Measurements from ENCODE around the gene ERAL1. TPM values are rescaled to one million over a fixed set of nuclear protein-coding genes. Genes with fewer than 3 reads are reported as not detected.
A peak's percentile ranks its signal among the peaks of the same experiment; 100 is the strongest.

The ERAL1 gene
- total RNA-seq, 2 experiments from 2014 or later = 30.8 to 58.0 TPM

DNA sequence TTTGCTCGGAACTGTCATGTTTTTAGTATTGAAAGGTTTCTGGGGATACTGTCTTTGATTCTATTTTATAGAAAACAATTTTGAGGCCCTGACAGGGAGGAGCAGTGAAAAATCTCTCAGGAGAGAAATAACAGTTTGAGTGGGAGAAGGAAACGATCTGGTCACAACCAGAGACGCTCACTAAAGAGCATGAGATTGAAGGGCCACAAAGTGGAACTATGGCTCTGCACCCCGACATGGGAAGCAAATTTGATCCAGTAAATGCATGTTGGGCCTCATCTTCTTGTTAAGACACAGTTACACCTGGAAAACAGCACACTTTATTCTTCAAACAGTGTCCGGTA, 492 bp downstream of the ERAL1 start:
- no peaks in the 10 kb centered on the region for H4K20me1 ChIP-seq (ENCODE audit: insufficient read depth, low read length)
- peak overlapping the region; percentile 94 for H3K4me3 ChIP-seq (ENCODE audit: low read depth, low read length, poor library complexity, severe bottlenecking)
- no peaks in the 10 kb centered on the region for H3K9me3 ChIP-seq (ENCODE audit: low read length)
- peaks cover 26% of the 10 kb centered on the region for H3K36me3 ChIP-seq (ENCODE audit: insufficient read depth, low read length)
- BruUV-seq (replicated peaks) = TSS peak; percentile 87
- DNase-seq (ENCODE audit: low spot score) = no peak
- peak overlapping the region; percentile 39 for H3K27ac ChIP-seq (ENCODE audit: low read depth, low read length, poor library complexity, severe bottlenecking)
- H3K79me2 ChIP-seq (ENCODE audit: insufficient read depth, low read depth, low read length) = peaks cover 15% of the 10 kb centered on the region; the same call in 1 of the 2 replicates
- H3K4me2 ChIP-seq (ENCODE audit: low read length) = peak overlapping the region; percentile 77
- intact Hi-C loops (cut with micrococcal nuclease; ENCODE audit: unreplicated experiment) = loop anchor here (2.0 kb wide), 1 partner anchor 47 kb away; the partner anchor contains the start of gene DHRS13
- no peaks in the 10 kb centered on the region for H3K9me2 ChIP-seq (ENCODE audit: insufficient read depth, low read length)
- ChIA-PET CTCF (ENCODE audit: unreplicated experiment) (no interaction called here), POLR2A (interaction anchor here (0.5 to 2.0 kb wide), 4 partner anchors 10 to 44 kb away, joined by 3 to 6 read pairs (median 6); partner anchors contain the start of gene FAM222B)
- peaks cover 15% of the 10 kb centered on the region for H3K4me1 ChIP-seq (ENCODE audit: insufficient read depth, low read length, poor library complexity, severe bottlenecking)
- peak overlapping the region; percentile 98 for H2AFZ ChIP-seq (ENCODE audit: low read length)
- TF ChIP-seq, protein P1, sequence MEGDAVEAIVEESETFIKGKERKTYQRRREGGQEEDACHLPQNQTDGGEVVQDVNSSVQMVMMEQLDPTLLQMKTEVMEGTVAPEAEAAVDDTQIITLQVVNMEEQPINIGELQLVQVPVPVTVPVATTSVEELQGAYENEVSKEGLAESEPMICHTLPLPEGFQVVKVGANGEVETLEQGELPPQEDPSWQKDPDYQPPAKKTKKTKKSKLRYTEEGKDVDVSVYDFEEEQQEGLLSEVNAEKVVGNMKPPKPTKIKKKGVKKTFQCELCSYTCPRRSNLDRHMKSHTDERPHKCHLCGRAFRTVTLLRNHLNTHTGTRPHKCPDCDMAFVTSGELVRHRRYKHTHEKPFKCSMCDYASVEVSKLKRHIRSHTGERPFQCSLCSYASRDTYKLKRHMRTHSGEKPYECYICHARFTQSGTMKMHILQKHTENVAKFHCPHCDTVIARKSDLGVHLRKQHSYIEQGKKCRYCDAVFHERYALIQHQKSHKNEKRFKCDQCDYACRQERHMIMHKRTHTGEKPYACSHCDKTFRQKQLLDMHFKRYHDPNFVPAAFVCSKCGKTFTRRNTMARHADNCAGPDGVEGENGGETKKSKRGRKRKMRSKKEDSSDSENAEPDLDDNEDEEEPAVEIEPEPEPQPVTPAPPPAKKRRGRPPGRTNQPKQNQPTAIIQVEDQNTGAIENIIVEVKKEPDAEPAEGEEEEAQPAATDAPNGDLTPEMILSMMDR (conservative IDR thresholded peaks at IDR 0.05; ENCODE audit: low read length) = no peak
- TF ChIP-seq EZH2phosphoT487 (IDR thresholded peaks at IDR 0.05; ENCODE audit: borderline replicate concordance, low read depth, low read length) = no peak

DNA sequence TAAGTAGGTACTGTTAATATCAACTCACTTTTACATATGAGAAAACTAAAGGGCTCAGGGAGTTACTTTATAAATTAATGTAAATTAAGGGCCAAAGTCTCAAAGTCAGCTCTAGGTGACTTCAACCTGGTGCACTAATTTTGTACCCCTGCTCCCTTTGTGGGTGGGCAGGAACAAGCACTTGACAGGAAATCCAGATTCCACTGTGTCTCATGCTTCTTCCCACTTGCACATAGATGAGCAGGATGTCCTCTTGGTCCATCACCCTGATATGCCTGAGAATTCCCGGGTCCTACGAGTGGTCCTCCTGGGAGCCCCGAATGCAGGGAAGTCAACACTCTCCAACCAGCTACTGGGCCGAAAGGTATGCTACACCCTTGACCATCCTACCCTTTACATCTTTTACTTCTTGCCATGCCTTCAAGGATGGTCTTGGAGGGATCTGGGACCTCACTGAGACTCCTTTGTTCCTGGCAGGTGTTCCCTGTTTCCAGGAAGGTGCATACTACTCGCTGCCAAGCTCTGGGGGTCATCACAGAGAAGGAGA, 1.3 kb downstream of the ERAL1 start:
- peak overlapping the region; percentile 77 for H3K4me2 ChIP-seq (ENCODE audit: low read length)
- H3K4me3 ChIP-seq (ENCODE audit: low read depth, low read length, poor library complexity, severe bottlenecking) = peak overlapping the region; percentile 94
- H3K9me2 ChIP-seq (ENCODE audit: insufficient read depth, low read length) = no peaks in the 10 kb centered on the region
- intact Hi-C loops (cut with micrococcal nuclease; ENCODE audit: unreplicated experiment) = no loop called here
- no peaks in the 10 kb centered on the region for H3K9me3 ChIP-seq (ENCODE audit: low read length)
- no peaks in the 10 kb centered on the region for H4K20me1 ChIP-seq (ENCODE audit: insufficient read depth, low read length)
- POLR2A ChIA-PET = interaction anchor here (0.6 to 2.0 kb wide), 7 partner anchors 10 to 170 kb away, joined by 3 to 6 read pairs (median 3); partner anchors contain the start of genes FAM222B and RPL23A
- no peak overlapping the region for H3K27ac ChIP-seq (ENCODE audit: low read depth, low read length, poor library complexity, severe bottlenecking)
- no peak overlapping the region for H2AFZ ChIP-seq (ENCODE audit: low read length)
- TF ChIP-seq, protein P1 (conservative IDR thresholded peaks at IDR 0.05; ENCODE audit: low read length) = no peak
- no peak for TF ChIP-seq EZH2phosphoT487 (IDR thresholded peaks at IDR 0.05; ENCODE audit: borderline replicate concordance, low read depth, low read length)
- H3K36me3 ChIP-seq (ENCODE audit: insufficient read depth, low read length) = peaks cover 31% of the 10 kb centered on the region
- no peak for DNase-seq (ENCODE audit: low spot score)
- no TSS peak for BruUV-seq (replicated peaks)
- CTCF ChIA-PET (ENCODE audit: unreplicated experiment) = interaction anchor here (0.6 kb wide), 1 partner anchor 665 kb away, joined by 3 read pairs; no protein-coding TSS in a partner anchor
- H3K4me1 ChIP-seq (ENCODE audit: insufficient read depth, low read length, poor library complexity, severe bottlenecking) = peaks cover 15% of the 10 kb centered on the region
- H3K79me2 ChIP-seq (ENCODE audit: insufficient read depth, low read depth, low read length) = peaks cover 15% of the 10 kb centered on the region; the same call in 1 of the 2 replicates

Measured in OCI-LY7 (cell line).